ES-I3 (cell line): ENCODE results near the gene PTGFR.

ENCODE experiments used
- H3K36me3 ChIP-seq: 2 replicates; pipeline ENCODE4 v1.6.1; 2013; ENCODE audit warnings: mild to moderate bottlenecking, low read length, control low read depth, moderate library complexity; ENCODE audit not compliant: insufficient read depth
- H3K4me1 ChIP-seq: 2 replicates; pipeline ENCODE4 v1.6.1; 2013; ENCODE audit warnings: mild to moderate bottlenecking, control low read depth, low read length; ENCODE audit not compliant: insufficient read depth
- H3K9ac ChIP-seq: 2 replicates; pipeline ENCODE4 v1.6.1; 2013; ENCODE audit warnings: low read depth, mild to moderate bottlenecking, low read length, moderate library complexity
- H3K9me3 ChIP-seq: 2 replicates; pipeline ENCODE4 v1.6.1; 2013; ENCODE audit warnings: mild to moderate bottlenecking, low read length, moderate library complexity; ENCODE audit not compliant: control insufficient read depth, insufficient read depth

Gene PTGFR

GRCh38 chr1:78493451-78493850 lies 2.7 kb downstream of the PTGFR start:
- Histone ChIP-seq H3K9ac (no peak overlapping the region), H3K9me3 (no peaks in the 10 kb centered on the region), H3K36me3 (no peaks in the 10 kb centered on the region), H3K4me1 (peaks cover 3% of the 10 kb centered on the region; the same call in 1 of the 2 replicates)

- no peaks in the 10 kb centered on the region for H3K9me3 ChIP-seq
- H3K36me3 ChIP-seq: no peaks in the 10 kb centered on the region
- H3K9ac ChIP-seq: no peak overlapping the region
- no peaks in the 10 kb centered on the region for H3K4me1 ChIP-seq
Observed at GRCh38 chr1:78497201-78497600, 6.4 kb downstream of the PTGFR start.

- Histone ChIP-seq H3K4me1 (no peaks in the 10 kb centered on the region), H3K9me3 (no peaks in the 10 kb centered on the region), H3K36me3 (no peaks in the 10 kb centered on the region), H3K9ac (no peak overlapping the region)
Observed at GRCh38 chr1:78500529-78500928, 9.8 kb downstream of the PTGFR start.

GRCh38 chr1:78501203-78501602 lies 10.4 kb downstream of the PTGFR start:
- no peaks in the 10 kb centered on the region for H3K9me3 ChIP-seq
- H3K36me3 ChIP-seq: no peaks in the 10 kb centered on the region
- no peaks in the 10 kb centered on the region for H3K4me1 ChIP-seq
- no peak overlapping the region for H3K9ac ChIP-seq

GRCh38 chr1:78511334-78511733 lies 20.6 kb downstream of the PTGFR start:
- no peaks in the 10 kb centered on the region for H3K4me1 ChIP-seq
- H3K9ac ChIP-seq: no peak overlapping the region
- no peaks in the 10 kb centered on the region for H3K36me3 ChIP-seq
- H3K9me3 ChIP-seq: peaks cover 21% of the 10 kb centered on the region

- Histone ChIP-seq H3K9ac (no peak overlapping the region), H3K4me1 (no peaks in the 10 kb centered on the region), H3K9me3 (peaks cover 8% of the 10 kb centered on the region), H3K36me3 (no peaks in the 10 kb centered on the region)
Observed at GRCh38 chr1:78516716-78517115, 25.9 kb downstream of the PTGFR start.

- no peaks in the 10 kb centered on the region for H3K36me3 ChIP-seq
- no peaks in the 10 kb centered on the region; the same call in 1 of the 2 replicates for H3K9me3 ChIP-seq
- H3K4me1 ChIP-seq: no peaks in the 10 kb centered on the region
- H3K9ac ChIP-seq: no peak overlapping the region
Observed at GRCh38 chr1:78519446-78519845, 28.7 kb downstream of the PTGFR start.

- no peaks in the 10 kb centered on the region for H3K9me3 ChIP-seq
- no peaks in the 10 kb centered on the region for H3K4me1 ChIP-seq
- no peak overlapping the region for H3K9ac ChIP-seq
- H3K36me3 ChIP-seq: no peaks in the 10 kb centered on the region
Observed at GRCh38 chr1:78520216-78520615, 29.4 kb downstream of the PTGFR start.

- Histone ChIP-seq H3K4me1 (no peaks in the 10 kb centered on the region), H3K9me3 (no peaks in the 10 kb centered on the region), H3K9ac (no peak overlapping the region), H3K36me3 (no peaks in the 10 kb centered on the region)
Observed at GRCh38 chr1:78520843-78521242, 30.1 kb downstream of the PTGFR start.

- Histone ChIP-seq H3K9me3 (no peaks in the 10 kb centered on the region), H3K36me3 (no peaks in the 10 kb centered on the region), H3K9ac (no peak overlapping the region), H3K4me1 (no peaks in the 10 kb centered on the region)
Observed at GRCh38 chr1:78522136-78522535, 31.4 kb downstream of the PTGFR start.

- H3K36me3 ChIP-seq: no peaks in the 10 kb centered on the region
- H3K9ac ChIP-seq: no peak overlapping the region
- H3K4me1 ChIP-seq: no peaks in the 10 kb centered on the region
- H3K9me3 ChIP-seq: no peaks in the 10 kb centered on the region
Observed at GRCh38 chr1:78526496-78526895, 35.7 kb downstream of the PTGFR start.

GRCh38 chr1:78527706-78528105 lies 36.9 kb downstream of the PTGFR start:
- no peaks in the 10 kb centered on the region for H3K4me1 ChIP-seq
- H3K36me3 ChIP-seq: no peaks in the 10 kb centered on the region
- H3K9ac ChIP-seq: no peak overlapping the region
- no peaks in the 10 kb centered on the region for H3K9me3 ChIP-seq

- Histone ChIP-seq H3K9ac (no peak overlapping the region), H3K36me3 (no peaks in the 10 kb centered on the region), H3K9me3 (no peaks in the 10 kb centered on the region), H3K4me1 (no peaks in the 10 kb centered on the region)
Observed at GRCh38 chr1:78533527-78533926, 42.8 kb downstream of the PTGFR start.

GRCh38 chr1:78535286-78535685 lies 44.5 kb downstream of the PTGFR start:
- Histone ChIP-seq H3K36me3 (no peaks in the 10 kb centered on the region), H3K4me1 (no peaks in the 10 kb centered on the region), H3K9me3 (no peaks in the 10 kb centered on the region), H3K9ac (no peak overlapping the region)

- Histone ChIP-seq H3K9me3 (peaks cover under 1% of the 10 kb centered on the region; the same call in 1 of the 2 replicates), H3K36me3 (no peaks in the 10 kb centered on the region), H3K4me1 (no peaks in the 10 kb centered on the region)
Observed at GRCh38 chr1:78536427-78536826, 45.7 kb downstream of the PTGFR start.

GRCh38 chr1:78540048-78540447 lies 49.3 kb downstream of the PTGFR start:
- H3K9me3 ChIP-seq: peaks cover 4% of the 10 kb centered on the region; the same call in 1 of the 2 replicates
- no peak overlapping the region for H3K9ac ChIP-seq
- H3K4me1 ChIP-seq: no peaks in the 10 kb centered on the region
- H3K36me3 ChIP-seq: no peaks in the 10 kb centered on the region

More at GRCh38 chr1:78536427-78536826, 45.7 kb downstream of the PTGFR start:
- H3K9ac ChIP-seq: no peak overlapping the region
